H9 (cell line): Measurements from ENCODE around the gene SLC2A9. TPM values are rescaled to one million over a fixed set of nuclear protein-coding genes. Genes with fewer than 3 reads are reported as not detected.

Experiments
- DNase-seq: peaks from one replicate; pipeline ENCODE4 v3.0.0-alpha.2; 2017
- H2AFZ ChIP-seq: one replicate; pipeline ENCODE4 v1.6.1; 2013; ENCODE audit warnings: mild to moderate bottlenecking, low read length, control low read depth, moderate library complexity
- H2AK5ac ChIP-seq: 2 replicates; pipeline ENCODE4 v1.6.1; 2013; ENCODE audit warnings: low read length, control low read depth, mixed read lengths; ENCODE audit not compliant: insufficient read length
- H2BK120ac ChIP-seq: one replicate; pipeline ENCODE4 v1.6.1; 2013; ENCODE audit warnings: low read depth, mild to moderate bottlenecking, low read length, control low read depth, inconsistent platforms; ENCODE audit not compliant: poor library complexity, severe bottlenecking
- H2BK12ac ChIP-seq: 2 replicates; pipeline ENCODE4 v1.6.1; 2013; ENCODE audit warnings: low read length, control low read depth, mixed read lengths, low read depth; ENCODE audit not compliant: insufficient read length
- H2BK15ac ChIP-seq: 2 replicates; pipeline ENCODE4 v1.6.1; 2013; ENCODE audit warnings: low read depth, low read length, control low read depth
- H2BK20ac ChIP-seq: one replicate; pipeline ENCODE4 v1.6.1; 2013; ENCODE audit warnings: low read depth, mild to moderate bottlenecking, low read length, control low read depth, inconsistent platforms; ENCODE audit not compliant: poor library complexity, severe bottlenecking
- H2BK5ac ChIP-seq: 2 replicates; pipeline ENCODE4 v1.6.1; 2013; ENCODE audit warnings: low read length, control low read depth, mixed read lengths; ENCODE audit not compliant: insufficient read length
- H3K14ac ChIP-seq: 2 replicates; pipeline ENCODE4 v1.6.1; 2013; ENCODE audit warnings: low read length, control low read depth; ENCODE audit not compliant: insufficient read depth
- H3K18ac ChIP-seq: 2 replicates; pipeline ENCODE4 v1.6.1; 2013; ENCODE audit warnings: low read depth, mild to moderate bottlenecking, mixed read lengths, low read length, control low read depth; ENCODE audit not compliant: insufficient read length
- H3K23ac ChIP-seq: 2 replicates; pipeline ENCODE4 v1.6.1; 2013; ENCODE audit warnings: low read length, control low read depth, mixed read lengths, low read depth; ENCODE audit not compliant: insufficient read length
- H3K23me2 ChIP-seq: 2 replicates; pipeline ENCODE4 v1.6.1; 2013; ENCODE audit warnings: low read depth, mild to moderate bottlenecking, mixed read lengths, low read length, control low read depth; ENCODE audit not compliant: insufficient read length, poor library complexity, severe bottlenecking
- H3K27ac ChIP-seq: 2 replicates; pipeline ENCODE4 v1.5.1; 2013; ENCODE audit warnings: low read length, control low read depth, mixed read lengths, low read depth; ENCODE audit not compliant: insufficient read length
- H3K27me3 ChIP-seq: 2 replicates; pipeline ENCODE4 v1.6.1; 2013; ENCODE audit warnings: low read length, control low read depth, inconsistent platforms; ENCODE audit not compliant: insufficient read depth
- H3K4ac ChIP-seq: 2 replicates; pipeline ENCODE4 v1.6.1; 2013; ENCODE audit warnings: low read depth, mild to moderate bottlenecking, control low read depth, inconsistent platforms, low read length, moderate library complexity
- H3K4me1 ChIP-seq: 2 replicates; pipeline ENCODE4 v1.6.1; 2013; ENCODE audit warnings: low read length, control low read depth, inconsistent platforms; ENCODE audit not compliant: insufficient read depth
- H3K4me2 ChIP-seq: 2 replicates; pipeline ENCODE4 v1.6.1; 2013; ENCODE audit warnings: low read length, control low read depth, mixed read lengths; ENCODE audit not compliant: insufficient read length, insufficient read depth
- H3K56ac ChIP-seq: 2 replicates; pipeline ENCODE4 v1.6.1; 2013; ENCODE audit warnings: low read depth, mild to moderate bottlenecking, mixed read lengths, low read length, control low read depth; ENCODE audit not compliant: insufficient read length
- H3K79me1 ChIP-seq: 2 replicates; pipeline ENCODE4 v1.6.1; 2013; ENCODE audit warnings: low read depth, mild to moderate bottlenecking, moderate library complexity, low read length, control low read depth, inconsistent platforms; ENCODE audit not compliant: insufficient read depth, poor library complexity, severe bottlenecking
- H3K79me2 ChIP-seq: 2 replicates; pipeline ENCODE4 v1.6.1; 2013; ENCODE audit warnings: low read length, control low read depth, inconsistent platforms; ENCODE audit not compliant: insufficient read depth
- H3K9ac ChIP-seq: 2 replicates; pipeline ENCODE4 v1.6.1; 2013; ENCODE audit warnings: low read length, control low read depth, mixed read lengths; ENCODE audit not compliant: insufficient read length; ENCODE audit errors: extremely low read depth
- H3K9me3 ChIP-seq: one replicate; pipeline ENCODE4 v1.6.1; 2013; ENCODE audit warnings: low read depth, low read length, inconsistent platforms; ENCODE audit not compliant: control insufficient read depth
- H3T11ph ChIP-seq: one replicate; pipeline ENCODE4 v1.6.1; 2013; ENCODE audit warnings: mild to moderate bottlenecking, low read length, control low read depth, inconsistent platforms
- H4K20me1 ChIP-seq: one replicate; pipeline ENCODE4 v1.6.1; 2013; ENCODE audit not compliant: control insufficient read depth, insufficient read length, insufficient read depth
- H4K5ac ChIP-seq: 2 replicates; pipeline ENCODE4 v1.6.1; 2013; ENCODE audit warnings: low read depth, mild to moderate bottlenecking, mixed read lengths, low read length, control low read depth; ENCODE audit not compliant: insufficient read length
- H4K8ac ChIP-seq: replicated peaks from 2 replicates; pipeline ENCODE4 v1.6.1; 2013; ENCODE audit warnings: low read length, control low read depth, mixed read lengths, low read depth; ENCODE audit not compliant: insufficient read length
- H4K91ac ChIP-seq: 2 replicates; pipeline ENCODE4 v1.6.1; 2013; ENCODE audit warnings: low read depth, mild to moderate bottlenecking, moderate library complexity, mixed read lengths, low read length, control low read depth; ENCODE audit not compliant: insufficient read length
- H3K27ac Mint-ChIP-seq, 3 experiments: 2 replicates in 2 of 3; 3 replicates in 1 of 3; pipeline ENCODE4 v1.8.0; 2020 to 2021; ENCODE audit warnings: mixed read lengths in 3 of 3, mild to moderate bottlenecking in 1 of 3, moderate library complexity in 1 of 3
- H3K27me3 Mint-ChIP-seq: 2 replicates; pipeline ENCODE4 v1.8.0; 2021; ENCODE audit warnings: low read depth, mild to moderate bottlenecking, moderate library complexity, mixed read lengths
- H3K36me3 Mint-ChIP-seq, 3 experiments: 2 replicates in 2 of 3; 3 replicates in 1 of 3; pipeline ENCODE4 v1.8.0; 2020 to 2021; ENCODE audit warnings: low read depth in 3 of 3, mixed read lengths in 3 of 3; ENCODE audit not compliant: insufficient read depth in 1 of 3
- H3K4me1 Mint-ChIP-seq, 2 experiments: 2 replicates each; pipeline ENCODE4 v1.8.0; 2020; ENCODE audit warnings: mixed read lengths in 2 of 2
- H3K4me3 Mint-ChIP-seq, 2 experiments: 2 replicates in 1 of 2; 3 replicates in 1 of 2; pipeline ENCODE4 v1.8.0; 2020 to 2021; ENCODE audit warnings: mild to moderate bottlenecking in 2 of 2, mixed read lengths in 2 of 2, moderate library complexity in 1 of 2
- H3K9me3 Mint-ChIP-seq, 2 experiments: 2 replicates in 1 of 2; 3 replicates in 1 of 2; pipeline ENCODE4 v1.8.0; 2020; ENCODE audit warnings: mild to moderate bottlenecking in 2 of 2, mixed read lengths in 2 of 2, moderate library complexity in 1 of 2
- CTCF ChIP-seq: fragments of 200-600 bp; sonication (generic); conservative IDR thresholded peaks from 3 replicates; pipeline ENCODE4 v1.8.0; 2021; ENCODE audit warnings: antibody characterized with exemption, mild to moderate bottlenecking
- WGBS: extraction: QIAGEN DNeasy Blood & Tissue Kit; methylation state at CpG from one replicate; pipeline ENCODE4 v1.1.7; 2013; ENCODE audit warnings: missing lambda C conversion rate, low lambda C conversion rate, mixed read lengths; ENCODE audit not compliant: insufficient read length; ENCODE audit errors: extremely low coverage; 5-methylcytosine and 5-hydroxymethylcytosine counted together
- total RNA-seq: library from RNA; stranded (reverse); gene quantifications from 2 replicates; pipeline ENCODE4 v1.2.1, GENCODE V29; 2021

SLC2A9 gene
- total RNA-seq, 1 experiment from 2014 or later: 0.79 TPM

- Histone ChIP-seq H2BK120ac (no peak overlapping the region), H3K4ac (no peak overlapping the region), H3K14ac (no peak overlapping the region), H4K5ac (no peak overlapping the region), H3K27me3 (no peaks in the 10 kb centered on the region), H3K56ac (no peak overlapping the region), H4K8ac (no peak overlapping the region), H2BK20ac (no peak overlapping the region), H3T11ph (no peak overlapping the region), H3K18ac (no peak overlapping the region), H4K20me1 (no peaks in the 10 kb centered on the region), H3K27ac (no peak overlapping the region), H2BK15ac (no peak overlapping the region), H2BK5ac (no peak overlapping the region), H2BK12ac (no peak overlapping the region), H3K23ac (no peak overlapping the region), H2AFZ (no peak overlapping the region), H4K91ac (no peak overlapping the region), H3K79me2 (no peaks in the 10 kb centered on the region), H3K9me3 (no peaks in the 10 kb centered on the region), H3K79me1 (no peaks in the 10 kb centered on the region), H3K4me1 (no peaks in the 10 kb centered on the region; the same call in 1 of the 2 replicates), H3K4me2 (no peak overlapping the region), H2AK5ac (no peak overlapping the region), H3K9ac (no peak overlapping the region), H3K23me2 (no peaks in the 10 kb centered on the region)
- peak; percentile 74 for TF ChIP-seq CTCF
- Mint-ChIP-seq H3K36me3 (no peaks in the 10 kb centered on the region), H3K27ac (peak overlapping the region in 1 of 3 experiments; percentile 46; a peak in 1 of 7 replicates), H3K9me3 (no peaks in the 10 kb centered on the region), H3K4me1 (peaks cover 14 to 25% of the 10 kb centered on the region in 2 experiments), H3K27me3 (peaks cover 7% of the 10 kb centered on the region), H3K4me3 (no peak overlapping the region)
- WGBS: no CpG with 5 or more reads among the region's 9 CpGs
- DNase-seq: peak; percentile 90
Observed at GRCh38 chr4:9898596-9899305, 122.5 kb downstream of the SLC2A9 start.
